Left lung (tissue), 10 donors: ENCODE results near the gene TMEM63A. TPM values are rescaled to one million over a fixed set of nuclear protein-coding genes. Genes with fewer than 3 reads are reported as not detected.

Source experiments
- ATAC-seq: fragments of 200-7000 bp; cut with Tn5 transposase; one replicate; pipeline ENCODE4 v1.9.1; 2020; ENCODE audit warnings: moderate library complexity
- DNase-seq, 4 donors: peaks; one replicate each; pipeline ENCODE4 v3.0.0-alpha.2; 2013 to 2020
- H3K27ac ChIP-seq, 2 donors: fragments of 200-600 bp; sonication (generic) in 1 of 2; one replicate each; pipeline versions ENCODE4 v1.5.0 to v1.8.0; 2020 to 2021
- H3K27me3 ChIP-seq, 2 donors: fragments of 200-600 bp; sonication (generic) in 1 of 2; one replicate each; pipeline versions ENCODE4 v1.5.0 to v1.8.0; 2020 to 2021
- H3K36me3 ChIP-seq, 2 donors: fragments of 200-600 bp; sonication (generic) in 1 of 2; one replicate each; pipeline versions ENCODE4 v1.5.0 to v1.8.0; 2020 to 2021
- H3K4me1 ChIP-seq, 2 donors: fragments of 200-600 bp; one replicate each; pipeline ENCODE4 v1.8.0; 2021
- H3K4me3 ChIP-seq, 2 donors: fragments of 200-600 bp; sonication (generic) in 1 of 2; one replicate each; pipeline versions ENCODE4 v1.5.0 to v1.8.0; 2020 to 2021; ENCODE audit warnings: mild to moderate bottlenecking in 1 of 2
- H3K9me3 ChIP-seq, 2 donors: fragments of 200-600 bp; sonication (generic) in 1 of 2; one replicate each; pipeline versions ENCODE4 v1.5.0 to v1.8.0; 2020 to 2021
- intact Hi-C, 2 donors: fragments of 100-400 bp; cut with DNase I; formaldehyde crosslinking; loops; one replicate each; pipeline versions ENCODE4 v1.11.2 to v1.14.2; 2022
- polyA plus RNA-seq, 6 donors: library from polyadenylated mRNA; unstranded; fragments of 120-200 nt; gene quantifications; one replicate each; pipeline ENCODE4 v1.2.1, GENCODE V29; 2013; ENCODE audit not compliant: insufficient read length in 6 of 6
- total RNA-seq, 2 donors: library from RNA; stranded (reverse); fragmentation: NEBNext Ultra II Directional; extraction: Animal tissue kit (Norgen Biotek cat#: 25700); gene quantifications; one replicate each; pipeline ENCODE4 v1.2.1, GENCODE V29; 2021
- TF ChIP-seq, protein P1 (sequence below), 2 donors: fragments of 200-600 bp; sonication (generic) in 1 of 2; IDR thresholded peaks; one replicate each; pipeline versions ENCODE4 v1.5.0 to v1.8.0; 2021; ENCODE audit warnings: antibody characterized with exemption in 2 of 2
- donor health status: DM: no; HTN: yes; CAD: no.
- donor health status: DM: no; HTN: no; CAD: no.

Gene TMEM63A
- total and polyA plus RNA-seq, 8 donors = 77.4 to 167 (median 123) TPM

DNA sequence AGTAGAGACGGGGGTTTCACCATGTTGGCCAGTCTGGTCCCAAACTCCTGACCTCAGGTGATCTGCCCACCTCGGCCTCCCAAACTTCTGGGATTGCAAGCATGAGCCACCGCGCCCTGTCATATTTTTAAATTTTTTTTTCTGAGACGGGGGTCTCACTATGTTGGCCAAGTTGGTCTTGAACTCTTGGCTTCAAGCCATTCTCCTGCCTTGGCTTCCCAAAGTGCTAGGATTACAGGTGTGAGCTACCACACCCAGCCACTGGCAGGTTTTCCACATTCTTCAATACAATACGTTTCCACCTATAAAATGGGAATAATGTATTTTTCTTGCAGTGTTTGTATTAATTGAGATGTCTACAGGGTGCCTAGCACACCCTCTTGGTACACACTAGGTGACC lies 10.1 kb upstream of the TMEM63A start:
- no peaks in the 10 kb centered on the region for H3K36me3 ChIP-seq
- TF ChIP-seq, protein P1, sequence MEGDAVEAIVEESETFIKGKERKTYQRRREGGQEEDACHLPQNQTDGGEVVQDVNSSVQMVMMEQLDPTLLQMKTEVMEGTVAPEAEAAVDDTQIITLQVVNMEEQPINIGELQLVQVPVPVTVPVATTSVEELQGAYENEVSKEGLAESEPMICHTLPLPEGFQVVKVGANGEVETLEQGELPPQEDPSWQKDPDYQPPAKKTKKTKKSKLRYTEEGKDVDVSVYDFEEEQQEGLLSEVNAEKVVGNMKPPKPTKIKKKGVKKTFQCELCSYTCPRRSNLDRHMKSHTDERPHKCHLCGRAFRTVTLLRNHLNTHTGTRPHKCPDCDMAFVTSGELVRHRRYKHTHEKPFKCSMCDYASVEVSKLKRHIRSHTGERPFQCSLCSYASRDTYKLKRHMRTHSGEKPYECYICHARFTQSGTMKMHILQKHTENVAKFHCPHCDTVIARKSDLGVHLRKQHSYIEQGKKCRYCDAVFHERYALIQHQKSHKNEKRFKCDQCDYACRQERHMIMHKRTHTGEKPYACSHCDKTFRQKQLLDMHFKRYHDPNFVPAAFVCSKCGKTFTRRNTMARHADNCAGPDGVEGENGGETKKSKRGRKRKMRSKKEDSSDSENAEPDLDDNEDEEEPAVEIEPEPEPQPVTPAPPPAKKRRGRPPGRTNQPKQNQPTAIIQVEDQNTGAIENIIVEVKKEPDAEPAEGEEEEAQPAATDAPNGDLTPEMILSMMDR (IDR thresholded peaks at IDR 0.05) = no peak
- H3K27ac ChIP-seq = no peak overlapping the region
- ATAC-seq = no peak
- no peaks in the 10 kb centered on the region for H3K9me3 ChIP-seq
- peaks cover 0 to 10% of the 10 kb centered on the region in 2 donors for H3K4me1 ChIP-seq
- H3K27me3 ChIP-seq = peaks cover 0 to 6% of the 10 kb centered on the region in 2 donors
- intact Hi-C loops = no loop called here
- DNase-seq = no peak
- no peak overlapping the region for H3K4me3 ChIP-seq

DNA sequence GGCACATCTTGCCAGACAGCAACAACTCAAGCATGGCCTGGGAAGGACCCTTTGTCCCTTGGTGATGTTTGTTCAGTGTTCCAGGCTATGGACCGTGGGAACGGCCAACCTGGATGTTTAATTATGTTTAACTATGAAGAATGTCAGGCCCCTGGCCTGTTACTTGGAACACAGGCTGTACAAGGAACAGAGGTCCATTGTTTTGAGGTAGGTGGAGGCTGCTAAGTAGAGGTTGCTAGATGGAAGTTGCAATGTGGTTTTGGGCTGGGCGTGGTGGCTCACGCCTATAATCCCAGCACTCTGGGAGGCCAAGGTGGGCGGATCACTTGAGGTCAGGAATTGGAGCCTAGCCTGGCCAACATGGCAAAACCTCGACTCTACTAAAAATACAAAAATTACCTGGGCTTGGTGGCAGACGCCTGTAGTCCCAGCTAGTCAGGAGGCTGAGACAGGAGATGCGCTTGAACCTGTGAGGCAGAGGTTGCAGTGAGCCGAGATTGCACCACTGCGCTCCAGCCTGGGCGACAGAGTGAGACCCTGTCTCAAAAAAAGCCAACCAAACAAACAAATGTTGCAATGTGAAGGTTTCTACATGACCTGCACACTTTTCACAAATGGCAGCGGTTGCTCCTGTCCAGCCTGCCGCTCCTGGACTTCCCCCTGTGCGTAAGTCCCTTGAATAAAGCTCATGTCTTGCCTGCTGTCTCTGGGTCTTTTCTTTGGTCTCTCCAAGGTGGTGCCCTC lies 9.2 kb upstream of the TMEM63A start:
- H3K9me3 ChIP-seq = no peaks in the 10 kb centered on the region
- DNase-seq = no peak
- H3K27me3 ChIP-seq = peaks cover 0 to 6% of the 10 kb centered on the region in 2 donors
- peaks cover 0 to under 1% of the 10 kb centered on the region in 2 donors for H3K4me1 ChIP-seq
- H3K4me3 ChIP-seq = no peak overlapping the region
- ATAC-seq = no peak
- TF ChIP-seq, protein P1 (IDR thresholded peaks at IDR 0.05) = no peak
- H3K36me3 ChIP-seq = no peaks in the 10 kb centered on the region
- intact Hi-C loops = no loop called here
- no peak overlapping the region for H3K27ac ChIP-seq

DNA sequence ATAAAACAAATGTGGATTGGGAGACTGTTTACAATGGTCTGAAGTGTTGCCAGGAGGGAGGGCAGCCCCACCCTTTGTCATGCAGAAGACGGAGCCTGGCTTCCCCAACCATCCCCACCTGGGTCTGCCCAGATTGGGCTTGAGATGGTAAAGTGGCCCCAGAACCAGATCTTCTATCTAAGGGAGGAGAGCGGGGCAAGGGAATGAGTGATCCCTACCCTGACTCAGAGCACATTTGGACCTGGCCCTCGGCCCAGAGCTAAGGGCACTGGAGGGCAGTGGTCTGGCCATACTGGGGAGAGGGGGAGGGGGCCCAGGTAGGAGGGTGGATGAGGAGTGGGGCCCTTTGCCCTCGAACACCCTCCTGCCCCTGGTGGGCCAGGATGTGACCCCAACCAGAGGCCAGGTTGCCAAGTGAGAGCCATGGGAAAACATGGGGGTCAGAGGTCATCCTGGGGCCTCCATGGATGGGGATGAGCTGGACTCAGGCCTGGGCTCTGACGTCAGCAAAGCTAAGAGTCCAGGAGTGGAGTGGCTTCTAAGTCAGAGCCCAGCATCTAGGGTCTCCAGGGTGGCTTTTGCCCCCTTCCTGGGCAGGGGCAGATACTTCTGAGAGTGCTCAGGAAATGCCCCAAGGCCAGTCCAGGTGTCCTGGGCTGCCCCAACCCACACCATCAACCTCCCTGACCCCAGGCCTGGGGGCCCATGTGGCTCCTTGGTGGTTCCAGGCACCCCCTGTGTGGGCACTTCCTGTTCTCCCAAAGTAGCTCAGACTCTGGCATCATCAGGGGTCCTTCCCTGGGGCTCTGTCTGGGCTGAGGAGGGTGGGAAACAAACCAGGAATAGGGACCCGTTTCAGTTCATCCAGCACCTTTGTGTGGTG lies 8.4 kb upstream of the TMEM63A start:
- H3K4me1 ChIP-seq = no peaks in the 10 kb centered on the region
- TF ChIP-seq, protein P1 (IDR thresholded peaks at IDR 0.05) = no peak
- H3K36me3 ChIP-seq = no peaks in the 10 kb centered on the region
- H3K4me3 ChIP-seq = no peak overlapping the region
- ATAC-seq (no peak), DNase-seq (no peak)
- H3K27ac ChIP-seq = no peak overlapping the region
- intact Hi-C loops = no loop called here
- peaks cover 0 to 6% of the 10 kb centered on the region in 2 donors for H3K27me3 ChIP-seq
- no peaks in the 10 kb centered on the region for H3K9me3 ChIP-seq

DNA sequence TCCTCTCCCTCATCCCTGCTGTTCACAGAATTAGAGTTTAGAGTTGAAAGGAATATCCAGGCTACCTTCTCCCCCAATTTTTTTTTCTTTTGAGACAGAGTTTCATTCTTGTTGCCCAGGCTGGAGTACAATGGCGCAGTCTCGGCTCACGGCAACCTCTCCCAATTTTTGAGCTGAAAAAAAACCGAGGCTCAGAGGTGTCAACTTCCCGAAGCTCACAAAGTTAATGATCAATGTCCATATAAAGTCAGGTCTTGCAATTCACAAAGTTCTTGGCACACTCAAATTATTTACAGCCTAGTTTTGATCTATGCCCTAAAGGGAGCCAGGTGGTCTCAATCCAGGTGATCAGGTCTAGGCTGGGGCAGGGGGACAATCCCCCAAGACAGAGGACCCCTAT lies 7.6 kb upstream of the TMEM63A start:
- no peaks in the 10 kb centered on the region for H3K4me1 ChIP-seq
- ATAC-seq (no peak), DNase-seq (no peak)
- TF ChIP-seq, protein P1 (IDR thresholded peaks at IDR 0.05) = no peak
- intact Hi-C loops = no loop called here
- no peak overlapping the region for H3K4me3 ChIP-seq
- no peaks in the 10 kb centered on the region for H3K9me3 ChIP-seq
- peaks cover 0 to 6% of the 10 kb centered on the region in 2 donors for H3K27me3 ChIP-seq
- H3K27ac ChIP-seq = no peak overlapping the region
- no peaks in the 10 kb centered on the region for H3K36me3 ChIP-seq
